CD4-positive, alpha-beta T cell treated with Interleukin-12 subunit alpha and Interleukin-12 subunit beta, for 1 hour (primary cell): ENCODE data around the gene INSRR.

Experiments
- DNase-seq: peaks from one replicate; pipeline ENCODE4 v3.0.0-alpha.2; 2020

Gene INSRR

GRCh38 chr1:156847591-156848460 is 11.1 kb downstream of the INSRR start:
- no peak for DNase-seq

DNA sequence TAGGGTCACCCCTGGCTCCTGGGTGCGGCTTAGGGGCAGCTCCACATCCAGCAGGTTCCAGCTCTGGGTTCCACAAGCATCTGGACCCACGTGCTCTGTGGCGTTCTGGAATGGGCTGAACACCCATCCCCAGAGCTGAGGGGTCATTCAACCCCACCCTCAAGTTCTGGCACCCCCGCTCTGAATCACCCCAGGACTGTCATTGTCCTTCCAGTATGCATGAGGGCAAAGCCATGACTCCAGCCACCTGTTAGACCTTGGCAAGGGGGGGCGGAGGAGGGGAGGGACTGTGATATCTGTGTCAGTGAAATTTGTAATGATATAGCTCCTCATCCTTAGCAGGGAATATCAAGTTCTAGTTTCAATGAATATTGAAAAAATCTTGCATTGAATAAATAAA is 12.3 kb downstream of the INSRR start:
- DNase-seq: no peak

DNA sequence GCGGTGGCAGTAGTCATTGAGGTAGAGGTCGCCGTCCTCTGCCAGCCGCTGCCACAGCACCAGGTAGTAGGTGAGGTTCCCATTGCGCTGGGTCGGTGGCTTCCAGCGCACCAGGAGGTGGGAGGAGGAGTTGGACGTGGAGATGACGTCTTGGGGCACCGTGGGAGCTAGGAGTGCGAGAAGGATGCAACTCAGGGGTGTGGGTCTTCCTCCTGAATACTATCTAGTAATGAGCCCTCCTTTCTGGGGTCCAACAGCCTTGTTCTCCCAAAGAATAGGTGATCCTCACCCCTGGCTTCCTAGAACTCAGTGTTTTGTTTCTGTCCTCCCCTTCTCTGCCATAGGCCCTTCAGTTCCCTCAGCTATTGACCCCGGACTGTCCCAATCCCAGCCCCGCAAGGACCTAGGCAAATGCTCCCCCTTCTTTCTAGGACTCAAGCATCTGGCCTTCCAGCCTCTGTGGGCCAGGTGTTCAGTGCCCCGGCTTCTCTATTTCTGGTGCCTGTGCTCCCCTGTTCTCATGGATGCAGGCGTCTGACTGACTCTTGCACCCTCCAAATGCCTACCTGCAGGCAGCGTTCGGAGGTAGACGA is 12.9 kb downstream of the INSRR start:
- DNase-seq: no peak

- DNase-seq: peak; percentile 49
These were observed 13.6 kb downstream of the INSRR start for GRCh38 chr1:156845055-156845952.

- no peak for DNase-seq
These were observed 14.3 kb downstream of the INSRR start for GRCh38 chr1:156844638-156845037.

DNA sequence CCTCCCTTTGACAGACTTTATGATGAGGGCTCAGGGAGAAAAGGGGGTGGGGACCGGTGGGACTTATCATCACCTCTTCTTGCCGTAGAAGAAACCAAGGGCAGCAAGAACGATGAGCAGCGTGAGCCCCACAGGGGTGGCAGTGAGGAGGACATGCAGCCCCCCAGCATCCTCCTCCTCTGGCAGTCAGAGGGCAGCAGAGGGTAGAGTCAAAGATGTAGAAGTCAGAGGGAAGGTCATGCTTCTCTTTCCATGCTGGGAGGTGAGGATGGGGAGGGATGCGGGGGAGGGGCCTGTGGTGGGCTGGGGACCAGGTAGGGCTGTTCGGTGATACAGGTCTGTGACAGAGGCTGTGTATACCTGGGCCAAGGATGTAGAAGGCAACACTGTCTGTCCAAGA is 14.8 kb downstream of the INSRR start:
- no peak for DNase-seq

GRCh38 chr1:156842618-156843300 is 16.2 kb downstream of the INSRR start:
- DNase-seq: no peak

DNA sequence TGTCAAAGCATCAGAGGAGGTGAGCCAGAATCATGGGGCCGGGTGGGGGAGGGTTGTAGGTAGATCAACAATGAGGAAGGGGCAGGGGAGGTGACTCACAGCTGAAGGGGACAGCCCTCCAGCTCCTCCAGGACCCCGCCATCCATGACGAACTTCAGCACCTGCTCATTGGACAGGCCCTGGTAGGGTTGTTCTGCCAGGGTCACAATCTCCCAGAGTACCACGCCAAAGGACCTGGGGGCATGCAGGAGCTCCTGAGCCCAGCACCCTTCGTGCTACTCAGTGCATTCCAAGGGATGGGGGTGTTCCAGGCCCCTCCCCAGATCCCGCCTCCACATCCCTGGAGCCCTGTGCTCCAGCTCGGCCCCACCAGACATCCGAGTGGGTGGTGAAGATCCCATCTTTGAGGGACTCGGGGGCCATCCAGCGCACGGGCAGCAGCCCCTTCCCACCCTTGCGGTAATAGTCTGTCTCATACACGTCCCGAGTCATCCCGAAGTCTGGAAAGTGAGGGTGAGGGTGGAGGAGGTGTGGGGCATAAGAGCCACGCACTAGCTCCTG is 17.5 kb downstream of the INSRR start:
- DNase-seq: no peak

GRCh38 chr1:156840898-156841279 is 18.0 kb downstream of the INSRR start:
- no peak for DNase-seq

DNA sequence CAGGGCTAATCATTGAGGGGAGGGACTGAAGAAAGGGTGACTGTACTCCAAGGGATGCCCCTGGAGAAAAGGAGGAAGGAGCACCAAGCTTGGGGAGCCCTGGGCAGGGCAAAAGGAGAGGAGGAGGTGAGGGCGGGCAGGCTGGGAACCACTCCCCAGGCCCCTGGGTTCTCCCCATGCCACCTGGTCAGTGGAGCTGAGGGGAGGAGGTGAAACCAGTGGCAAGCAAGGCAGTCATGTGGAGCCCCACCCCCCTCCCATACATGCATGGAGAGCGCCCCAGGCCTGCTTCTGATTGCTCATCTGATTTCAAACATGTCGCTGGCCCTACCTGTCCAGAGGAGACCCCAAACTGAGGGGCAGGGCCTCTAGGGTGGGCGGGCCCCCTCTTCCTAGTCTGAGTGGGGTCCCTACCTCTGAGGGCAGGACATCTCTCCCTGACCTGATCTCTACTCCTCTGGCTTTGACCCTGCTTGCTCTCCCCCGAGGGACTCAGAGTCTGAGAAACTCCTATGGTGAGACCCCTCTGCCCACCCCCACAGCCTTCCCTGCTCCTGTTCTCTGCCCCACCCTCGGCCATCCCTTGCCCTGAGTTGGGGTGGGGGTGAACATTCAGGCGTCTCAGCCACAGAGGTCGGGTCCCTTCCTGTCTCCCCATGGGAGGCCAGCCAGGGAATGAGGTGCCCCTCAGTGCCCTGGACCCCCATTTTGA is 18.6 kb downstream of the INSRR start:
- no peak for DNase-seq

DNA sequence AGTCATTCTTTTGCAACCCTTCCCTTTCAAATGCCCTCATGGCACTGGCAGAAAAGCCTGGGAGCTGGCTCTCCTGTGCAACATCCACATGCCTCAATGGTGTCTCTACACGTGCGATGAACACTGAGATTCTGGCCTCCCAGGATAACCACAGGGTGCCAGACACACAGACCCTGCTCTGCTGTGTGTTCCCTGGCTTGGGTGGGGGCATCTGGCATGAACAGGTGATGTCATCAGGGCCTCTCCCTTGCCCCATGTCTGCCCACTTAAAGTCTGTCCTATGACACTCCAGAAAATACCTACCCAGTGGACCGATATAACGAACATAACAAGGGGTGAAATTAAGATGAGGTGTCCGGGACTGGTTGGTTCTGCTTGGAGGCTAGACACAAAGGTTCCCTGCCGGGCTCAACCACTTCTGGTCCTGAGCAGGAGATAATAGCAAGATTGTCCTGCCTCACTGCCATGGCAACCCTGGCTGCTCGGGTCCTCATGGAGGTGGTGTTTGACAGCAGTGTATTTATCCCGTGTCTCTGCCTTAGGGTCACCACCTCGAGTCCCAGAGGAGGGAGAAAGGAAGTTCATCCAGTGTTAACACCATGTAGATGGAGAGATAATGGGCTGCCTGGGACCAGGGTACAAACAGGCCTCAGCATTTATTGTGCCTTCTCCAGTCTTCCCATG is 19.3 kb downstream of the INSRR start:
- no peak for DNase-seq

DNA sequence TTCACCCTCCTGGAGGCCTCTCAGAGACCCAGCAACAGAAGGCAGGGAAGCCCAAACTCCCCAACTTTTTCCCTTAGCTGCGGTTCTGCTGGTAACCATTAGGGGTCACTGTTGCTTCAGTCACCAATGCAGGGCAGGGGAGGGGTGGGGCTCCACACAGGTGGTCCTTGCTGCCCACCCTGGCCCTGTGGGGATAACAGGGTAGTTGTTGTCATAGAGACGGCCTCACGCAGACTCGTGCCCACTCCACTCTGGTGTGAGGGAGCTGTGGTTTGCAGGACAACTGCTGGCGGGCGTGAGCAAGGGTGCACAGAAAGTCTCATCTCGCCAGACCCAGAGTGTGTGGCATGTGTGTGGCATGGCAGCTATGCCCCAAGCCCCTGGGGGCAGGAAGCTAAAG is 19.9 kb downstream of the INSRR start:
- peak; percentile 64 for DNase-seq

- DNase-seq: no peak
These were observed 22.0 kb downstream of the INSRR start for GRCh38 chr1:156836892-156837291.

DNA sequence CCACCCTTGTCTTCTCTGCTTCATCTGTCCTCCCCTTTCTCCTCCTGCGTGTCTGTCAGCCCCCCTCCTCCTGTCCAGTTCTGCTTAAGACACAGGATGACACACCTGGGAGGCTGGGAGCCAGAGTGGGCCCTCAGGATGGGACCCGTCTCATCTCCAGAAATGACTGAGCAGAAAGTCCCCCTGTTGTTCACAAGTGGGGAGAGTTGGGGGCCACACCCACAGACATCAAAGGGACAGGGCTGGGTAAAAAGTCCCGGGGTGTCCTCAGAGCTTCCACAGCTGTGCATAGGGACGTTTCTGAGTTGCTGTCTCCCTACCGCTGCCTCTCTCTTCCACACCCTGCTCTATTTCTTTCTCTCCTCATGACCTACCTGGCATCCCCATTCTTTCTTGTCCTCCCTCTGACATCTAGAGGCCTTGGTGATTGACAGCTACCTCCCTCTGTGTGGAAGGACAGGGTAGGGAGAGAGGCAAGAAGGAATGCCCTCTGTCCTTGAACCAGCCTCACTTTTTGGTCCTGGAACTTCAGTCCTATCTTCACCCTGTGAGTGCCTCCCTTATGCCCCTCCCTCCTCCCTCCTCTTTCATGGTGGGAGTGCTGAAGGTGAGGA is 22.8 kb downstream of the INSRR start:
- peak; percentile 57 for DNase-seq

DNA sequence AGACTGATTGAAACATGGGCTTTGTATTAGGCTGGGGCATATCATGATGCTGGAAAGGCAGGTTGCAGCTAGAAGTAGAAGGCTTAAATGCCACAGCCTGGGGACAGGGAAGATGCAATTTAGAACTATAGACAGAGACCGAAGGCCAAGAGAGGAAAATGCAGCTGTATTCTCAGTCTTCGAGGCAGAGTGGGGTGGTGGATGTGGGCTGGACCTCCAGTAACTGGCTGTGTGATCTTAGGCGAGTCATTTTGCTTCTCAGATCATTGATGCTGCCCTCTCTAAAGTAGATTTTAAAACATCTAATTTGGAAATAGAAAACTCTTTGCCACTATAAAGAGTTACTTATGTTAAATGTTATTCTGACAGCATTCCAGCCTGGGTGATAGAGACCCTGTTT is 24.6 kb downstream of the INSRR start:
- DNase-seq: no peak

DNA sequence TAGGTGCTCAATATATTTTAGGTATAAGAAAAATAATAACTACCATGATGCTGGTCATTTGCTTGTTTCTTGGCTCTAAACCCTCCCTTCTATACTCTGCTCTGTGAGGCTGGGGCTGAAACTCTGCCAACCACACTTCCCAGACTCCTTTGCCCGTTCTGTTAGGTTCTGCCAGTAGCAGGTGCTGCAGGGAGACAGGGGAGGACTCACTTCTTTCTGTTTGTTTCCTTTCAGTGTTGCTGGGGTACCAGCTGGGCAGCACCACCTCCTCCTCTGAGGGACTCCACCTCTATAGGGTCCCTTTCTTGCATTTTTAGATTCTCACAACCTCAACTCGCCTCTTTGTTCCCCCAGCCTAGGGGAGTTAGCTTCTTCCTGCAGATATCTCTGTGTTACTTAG is 25.3 kb downstream of the INSRR start:
- peak; percentile 27 for DNase-seq

GRCh38 chr1:156832434-156832833 is 26.5 kb downstream of the INSRR start:
- DNase-seq: no peak

DNA sequence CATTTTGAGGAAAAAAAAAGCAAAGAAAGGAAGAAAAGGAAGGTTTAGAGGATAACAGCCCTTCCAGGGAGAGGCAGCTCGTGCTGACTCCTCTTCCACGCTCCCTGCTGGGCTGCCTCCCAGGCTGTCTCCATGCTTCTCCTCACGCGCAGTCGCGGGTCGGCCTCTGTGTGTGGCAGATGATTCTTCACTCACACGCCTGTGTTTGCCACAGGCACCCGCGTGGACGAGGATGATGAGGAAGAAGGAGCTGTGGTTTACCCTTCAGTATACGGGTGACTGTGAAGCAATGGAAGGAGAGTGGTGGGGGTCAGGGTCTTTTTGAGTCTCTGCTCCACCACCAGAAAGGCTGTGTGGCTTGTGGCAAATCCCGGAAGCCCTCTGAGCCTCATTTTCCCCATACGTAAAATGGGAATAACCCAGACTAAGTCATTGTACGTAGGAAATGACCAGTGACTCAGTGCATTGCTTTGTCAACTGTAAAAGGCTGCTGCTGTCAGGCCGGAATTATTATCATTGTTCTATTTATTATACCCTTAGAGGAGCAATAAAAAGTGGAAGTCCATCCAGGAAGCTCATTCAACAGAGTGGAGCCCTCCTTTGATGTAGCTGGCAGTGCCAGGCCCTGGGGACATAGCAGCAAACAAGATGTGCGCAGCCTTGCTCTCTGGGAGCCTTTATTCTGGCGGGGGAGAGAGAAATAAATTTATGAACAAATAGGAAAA is 30.4 kb downstream of the INSRR start:
- DNase-seq: no peak

GRCh38 chr1:156826630-156827029 is 32.3 kb downstream of the INSRR start:
- DNase-seq: no peak

DNA sequence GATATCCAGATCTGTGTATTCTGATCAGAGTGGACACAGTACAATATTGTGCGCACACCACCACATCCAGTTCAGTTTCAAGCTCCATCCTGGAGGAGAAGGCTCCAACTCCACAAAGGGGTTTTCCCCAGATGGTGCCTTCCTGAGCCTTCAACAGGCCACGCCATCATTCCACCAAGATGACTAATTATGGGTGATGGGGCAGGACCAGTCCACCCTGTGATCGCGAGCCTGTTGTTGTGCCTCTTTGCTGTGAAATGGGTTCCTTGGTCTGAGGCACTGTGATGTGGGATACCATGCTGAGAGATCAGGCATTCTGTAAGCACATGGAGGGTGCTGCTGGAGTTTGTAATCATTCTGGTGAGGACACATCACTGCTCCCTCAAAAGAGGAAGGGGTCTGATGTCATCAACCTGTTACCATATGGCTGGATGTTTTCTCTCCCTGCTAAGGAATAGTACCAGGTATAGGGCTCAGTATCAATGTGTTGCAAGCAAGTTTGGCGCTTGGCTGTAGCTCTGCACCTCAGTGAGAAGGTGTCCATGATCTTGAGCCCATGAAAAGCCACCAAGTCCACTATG is 35.6 kb downstream of the INSRR start:
- DNase-seq: no peak
